SK-N-SH treated with all-trans-retinoic acid at 6 μM for 48 hours (cell line): Measurements from ENCODE around the gene NLRP13.

Experiments
- ARNTL ChIP-seq: fragments of 450-650 bp; formaldehyde crosslinking; IDR thresholded peaks from 2 replicates; pipeline ENCODE4 v1.5.0; 2020; ENCODE audit warnings: low read depth, mild to moderate bottlenecking, moderate library complexity, borderline replicate concordance
- BACH2 ChIP-seq: fragments of 250-450 bp; sonication (Bioruptor Pico); IDR thresholded peaks from 2 replicates; pipeline ENCODE4 v1.9.0; 2021; ENCODE audit warnings: mild to moderate bottlenecking, borderline replicate concordance
- CREB5 ChIP-seq: fragments of 250-450 bp; sonication (Bioruptor Pico); IDR thresholded peaks from 2 replicates; pipeline ENCODE4 v1.5.1; 2020; ENCODE audit warnings: low read depth, mild to moderate bottlenecking, moderate library complexity
- CSDC2 ChIP-seq: fragments of 250-450 bp; sonication (Bioruptor Pico); IDR thresholded peaks from 2 replicates; pipeline ENCODE4 v1.5.0; 2020; ENCODE audit warnings: mild to moderate bottlenecking, moderate library complexity
- CSRNP3 ChIP-seq: fragments of 250-450 bp; sonication (Bioruptor Pico); IDR thresholded peaks from 2 replicates; pipeline ENCODE4 v1.5.1; 2021; ENCODE audit warnings: mild to moderate bottlenecking, moderate library complexity
- GLIS3 ChIP-seq: fragments of 250-450 bp; sonication (Bioruptor Pico); IDR thresholded peaks from 2 replicates; pipeline ENCODE4 v1.5.0; 2020; ENCODE audit warnings: mild to moderate bottlenecking, moderate library complexity
- OSR1 ChIP-seq: fragments of 250-450 bp; sonication (Bioruptor Pico); IDR thresholded peaks from 2 replicates; pipeline ENCODE4 v1.8.0; 2022; ENCODE audit warnings: moderate library complexity, mild to moderate bottlenecking, inconsistent platforms
- PATZ1 ChIP-seq: fragments of 250-450 bp; sonication (Bioruptor Pico); IDR thresholded peaks from 2 replicates; pipeline ENCODE4 v1.8.0; 2020; ENCODE audit warnings: mild to moderate bottlenecking, moderate library complexity, borderline replicate concordance
- POU6F1 ChIP-seq: fragments of 250-450 bp; sonication (Bioruptor Pico); IDR thresholded peaks from 2 replicates; pipeline ENCODE4 v1.8.0; 2021; ENCODE audit warnings: low read depth, mild to moderate bottlenecking, moderate library complexity, borderline replicate concordance
- PPARA ChIP-seq: fragments of 250-450 bp; sonication (Bioruptor Pico); IDR thresholded peaks from 2 replicates; pipeline ENCODE4 v1.5.0; 2020; ENCODE audit warnings: mild to moderate bottlenecking, borderline replicate concordance
- TCF4 ChIP-seq: fragments of 250-450 bp; sonication (Bioruptor Pico); IDR thresholded peaks from 2 replicates; pipeline ENCODE4 v1.8.0; 2021; ENCODE audit warnings: mild to moderate bottlenecking, moderate library complexity, borderline replicate concordance
- ZC3H10 ChIP-seq: fragments of 250-450 bp; sonication (Bioruptor Pico); IDR thresholded peaks from 2 replicates; pipeline ENCODE4 v1.5.1; 2021; ENCODE audit warnings: mild to moderate bottlenecking, moderate library complexity
- ZNF565 ChIP-seq: fragments of 450-650 bp; formaldehyde crosslinking; conservative IDR thresholded peaks from 2 replicates; pipeline ENCODE4 v1.5.0; 2020; ENCODE audit warnings: low read depth, mild to moderate bottlenecking, moderate library complexity
- ZNF8 ChIP-seq: fragments of 450-650 bp; formaldehyde crosslinking; IDR thresholded peaks from 2 replicates; pipeline ENCODE4 v1.5.0; 2020; ENCODE audit warnings: mild to moderate bottlenecking, moderate library complexity

GRCh38 chr19:55935206-55935605 is 3.1 kb upstream of the NLRP13 start:
- TF ChIP-seq ZC3H10: no peak
- TF ChIP-seq PPARA (CRISPR knock-in tag): no peak
- no peak for TF ChIP-seq ZNF8 (CRISPR knock-in tag)
- TF ChIP-seq POU6F1 (CRISPR knock-in tag): no peak
- no peak for TF ChIP-seq PATZ1 (CRISPR knock-in tag)
- TF ChIP-seq ZNF565 (CRISPR knock-in tag): no peak
- no peak for TF ChIP-seq CSDC2 (CRISPR knock-in tag)
- no peak for TF ChIP-seq ARNTL (CRISPR knock-in tag)
- TF ChIP-seq TCF4 (CRISPR knock-in tag): no peak
- no peak for TF ChIP-seq CREB5 (CRISPR knock-in tag)
- TF ChIP-seq OSR1 (CRISPR knock-in tag): no peak
- TF ChIP-seq GLIS3 (CRISPR knock-in tag): no peak
- no peak for TF ChIP-seq CSRNP3 (CRISPR knock-in tag)
- no peak for TF ChIP-seq BACH2 (CRISPR knock-in tag)
